ENCODE data around the gene POU2F3.

DNA sequence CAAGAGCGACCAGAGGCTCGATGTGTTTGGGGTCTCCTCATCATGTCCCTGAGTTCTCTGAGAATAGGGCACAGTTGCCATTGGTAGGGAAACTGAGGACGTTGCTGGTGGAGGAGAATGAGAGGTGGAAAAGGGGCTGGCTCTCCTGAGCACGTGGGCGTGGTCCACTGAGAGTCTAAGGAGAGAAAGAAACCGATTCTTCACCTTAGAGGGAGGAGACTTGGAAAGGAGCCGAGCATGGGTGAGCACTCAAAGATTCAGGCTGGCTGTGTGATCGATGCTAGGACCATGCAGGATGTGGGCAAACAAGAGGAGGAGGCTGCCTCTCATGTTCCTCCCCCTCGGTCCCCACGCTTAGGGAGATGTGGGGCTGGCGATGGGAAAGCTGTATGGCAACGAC lies 65.3 kb downstream of the POU2F3 start:
- TF ChIP-seq, protein P1, sequence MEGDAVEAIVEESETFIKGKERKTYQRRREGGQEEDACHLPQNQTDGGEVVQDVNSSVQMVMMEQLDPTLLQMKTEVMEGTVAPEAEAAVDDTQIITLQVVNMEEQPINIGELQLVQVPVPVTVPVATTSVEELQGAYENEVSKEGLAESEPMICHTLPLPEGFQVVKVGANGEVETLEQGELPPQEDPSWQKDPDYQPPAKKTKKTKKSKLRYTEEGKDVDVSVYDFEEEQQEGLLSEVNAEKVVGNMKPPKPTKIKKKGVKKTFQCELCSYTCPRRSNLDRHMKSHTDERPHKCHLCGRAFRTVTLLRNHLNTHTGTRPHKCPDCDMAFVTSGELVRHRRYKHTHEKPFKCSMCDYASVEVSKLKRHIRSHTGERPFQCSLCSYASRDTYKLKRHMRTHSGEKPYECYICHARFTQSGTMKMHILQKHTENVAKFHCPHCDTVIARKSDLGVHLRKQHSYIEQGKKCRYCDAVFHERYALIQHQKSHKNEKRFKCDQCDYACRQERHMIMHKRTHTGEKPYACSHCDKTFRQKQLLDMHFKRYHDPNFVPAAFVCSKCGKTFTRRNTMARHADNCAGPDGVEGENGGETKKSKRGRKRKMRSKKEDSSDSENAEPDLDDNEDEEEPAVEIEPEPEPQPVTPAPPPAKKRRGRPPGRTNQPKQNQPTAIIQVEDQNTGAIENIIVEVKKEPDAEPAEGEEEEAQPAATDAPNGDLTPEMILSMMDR (IDR thresholded peaks at IDR 0.05) = no peak
- TF ChIP-seq POLR2A (IDR thresholded peaks at IDR 0.05) = no peak

Data from esophagus squamous epithelium (tissue), 4 donors.